ENCODE measurements around the gene C4orf17. TPM values are rescaled to one million over a fixed set of nuclear protein-coding genes. Genes with fewer than 3 reads are reported as not detected.

Gene C4orf17
- total RNA-seq, 1 experiment from 2014 or later = not detected

DNA sequence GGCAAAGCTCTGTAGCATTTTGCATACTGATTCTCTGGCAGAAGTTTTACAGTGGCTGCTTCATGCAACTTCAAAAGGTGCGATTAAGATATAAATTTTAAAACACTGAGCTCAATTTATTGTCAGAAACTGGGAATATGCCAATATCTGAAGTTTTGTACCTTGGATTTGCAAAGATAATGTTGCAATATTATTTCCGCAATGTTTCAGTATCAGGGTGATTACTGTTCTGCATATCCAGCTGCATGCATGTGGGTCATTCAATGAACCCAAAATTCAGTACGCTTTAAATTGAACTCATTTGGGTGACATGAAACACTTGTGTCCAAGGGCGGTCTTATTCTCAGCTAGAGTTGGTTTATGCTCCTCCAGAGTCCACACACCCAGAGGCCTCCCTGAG is 26.9 kb downstream of the C4orf17 start:
- intact Hi-C loops (cut with micrococcal nuclease; ENCODE audit: unreplicated experiment) = no loop called here
- TF ChIP-seq, protein P1, sequence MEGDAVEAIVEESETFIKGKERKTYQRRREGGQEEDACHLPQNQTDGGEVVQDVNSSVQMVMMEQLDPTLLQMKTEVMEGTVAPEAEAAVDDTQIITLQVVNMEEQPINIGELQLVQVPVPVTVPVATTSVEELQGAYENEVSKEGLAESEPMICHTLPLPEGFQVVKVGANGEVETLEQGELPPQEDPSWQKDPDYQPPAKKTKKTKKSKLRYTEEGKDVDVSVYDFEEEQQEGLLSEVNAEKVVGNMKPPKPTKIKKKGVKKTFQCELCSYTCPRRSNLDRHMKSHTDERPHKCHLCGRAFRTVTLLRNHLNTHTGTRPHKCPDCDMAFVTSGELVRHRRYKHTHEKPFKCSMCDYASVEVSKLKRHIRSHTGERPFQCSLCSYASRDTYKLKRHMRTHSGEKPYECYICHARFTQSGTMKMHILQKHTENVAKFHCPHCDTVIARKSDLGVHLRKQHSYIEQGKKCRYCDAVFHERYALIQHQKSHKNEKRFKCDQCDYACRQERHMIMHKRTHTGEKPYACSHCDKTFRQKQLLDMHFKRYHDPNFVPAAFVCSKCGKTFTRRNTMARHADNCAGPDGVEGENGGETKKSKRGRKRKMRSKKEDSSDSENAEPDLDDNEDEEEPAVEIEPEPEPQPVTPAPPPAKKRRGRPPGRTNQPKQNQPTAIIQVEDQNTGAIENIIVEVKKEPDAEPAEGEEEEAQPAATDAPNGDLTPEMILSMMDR (IDR thresholded peaks at IDR 0.05; ENCODE audit: insufficient read depth in 1 of 2, low read depth in 1 of 2, low read length in 1 of 2, severe bottlenecking in 1 of 2, unreplicated experiment in 1 of 2) = no peak
- no TSS peak for BruUV-seq (replicated peaks)
- Mint-ChIP-seq H3K27me3 (ENCODE audit: insufficient read depth, unreplicated experiment) (no peaks in the 10 kb centered on the region), H3K27ac (ENCODE audit: unreplicated experiment) (no peak overlapping the region), H3K36me3 (ENCODE audit: insufficient read depth, unreplicated experiment) (no peaks in the 10 kb centered on the region), H3K4me3 (ENCODE audit: unreplicated experiment) (no peak overlapping the region), H3K9me3 (ENCODE audit: unreplicated experiment) (no peaks in the 10 kb centered on the region), H3K4me1 (ENCODE audit: low read depth, unreplicated experiment) (no peaks in the 10 kb centered on the region)
- no peak overlapping the region for H3K4me3 ChIP-seq (ENCODE audit: low read depth, low read length)
- H3K27me3 ChIP-seq (replicated peaks; ENCODE audit: control insufficient read depth, insufficient read depth, low read length) = no peaks in the 10 kb centered on the region
- no peaks in the 10 kb centered on the region for H3K9me3 ChIP-seq
- peaks cover 4% of the 10 kb centered on the region; the same call in 1 of the 2 replicates for H3K4me1 ChIP-seq
- ChIA-PET POLR2A (no interaction called here), CTCF (no interaction called here)
- no peak for DNase-seq
- H3K36me3 ChIP-seq (ENCODE audit: control insufficient read depth, insufficient read depth, low read length) = no peaks in the 10 kb centered on the region

DNA sequence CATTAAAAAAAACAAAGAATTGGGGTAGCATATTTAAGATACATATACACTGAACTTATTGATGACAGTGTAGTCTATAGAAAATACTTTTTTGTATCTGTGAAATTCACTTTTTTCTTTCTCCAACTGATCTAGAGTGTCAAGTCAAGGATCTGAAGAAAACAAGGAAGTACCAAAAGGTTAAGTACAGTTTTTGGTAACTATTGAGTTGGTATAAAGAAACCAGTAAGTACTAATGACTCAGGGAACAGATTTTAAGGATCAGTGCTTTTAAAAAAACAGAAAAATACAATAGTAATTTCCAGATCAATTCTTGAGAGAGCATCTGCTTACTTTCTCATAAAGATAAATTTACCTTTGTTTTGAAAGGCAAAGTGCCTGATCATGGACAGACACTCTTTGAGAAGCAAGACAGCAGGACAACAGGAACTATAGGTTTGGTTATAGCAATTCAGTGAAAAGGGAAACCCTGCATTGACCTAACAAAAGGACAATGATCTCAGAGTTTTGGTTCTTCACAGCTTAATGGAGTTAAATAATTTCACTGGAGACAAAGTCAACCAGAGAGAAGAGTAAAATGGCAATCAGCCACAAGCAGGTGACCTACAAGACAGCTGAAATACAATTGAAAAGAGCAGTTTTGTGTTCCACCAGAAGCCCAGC is 29.6 kb downstream of the C4orf17 start:
- H3K4me1 ChIP-seq = peaks cover 4% of the 10 kb centered on the region; the same call in 1 of the 2 replicates
- H3K4me3 ChIP-seq (ENCODE audit: low read depth, low read length) = no peak overlapping the region
- H3K27me3 Mint-ChIP-seq (ENCODE audit: insufficient read depth, unreplicated experiment) = no peaks in the 10 kb centered on the region
- TF ChIP-seq, protein P1 (IDR thresholded peaks at IDR 0.05; ENCODE audit: insufficient read depth in 1 of 2, low read depth in 1 of 2, low read length in 1 of 2, severe bottlenecking in 1 of 2, unreplicated experiment in 1 of 2) = no peak
- H3K27ac Mint-ChIP-seq (ENCODE audit: unreplicated experiment) = no peak overlapping the region
- H3K27me3 ChIP-seq (replicated peaks; ENCODE audit: control insufficient read depth, insufficient read depth, low read length) = no peaks in the 10 kb centered on the region
- POLR2A ChIA-PET = no interaction called here
- BruUV-seq (replicated peaks) = no TSS peak
- intact Hi-C loops (cut with micrococcal nuclease; ENCODE audit: unreplicated experiment) = no loop called here
- H3K36me3 ChIP-seq (ENCODE audit: control insufficient read depth, insufficient read depth, low read length) = no peaks in the 10 kb centered on the region
- no peaks in the 10 kb centered on the region for H3K36me3 Mint-ChIP-seq (ENCODE audit: insufficient read depth, unreplicated experiment)
- no peak overlapping the region for H3K4me3 Mint-ChIP-seq (ENCODE audit: unreplicated experiment)
- CTCF ChIA-PET = no interaction called here
- no peak for DNase-seq
- H3K4me1 Mint-ChIP-seq (ENCODE audit: low read depth, unreplicated experiment) = no peaks in the 10 kb centered on the region
- H3K9me3 ChIP-seq = no peaks in the 10 kb centered on the region
- no peaks in the 10 kb centered on the region for H3K9me3 Mint-ChIP-seq (ENCODE audit: unreplicated experiment)

DNA sequence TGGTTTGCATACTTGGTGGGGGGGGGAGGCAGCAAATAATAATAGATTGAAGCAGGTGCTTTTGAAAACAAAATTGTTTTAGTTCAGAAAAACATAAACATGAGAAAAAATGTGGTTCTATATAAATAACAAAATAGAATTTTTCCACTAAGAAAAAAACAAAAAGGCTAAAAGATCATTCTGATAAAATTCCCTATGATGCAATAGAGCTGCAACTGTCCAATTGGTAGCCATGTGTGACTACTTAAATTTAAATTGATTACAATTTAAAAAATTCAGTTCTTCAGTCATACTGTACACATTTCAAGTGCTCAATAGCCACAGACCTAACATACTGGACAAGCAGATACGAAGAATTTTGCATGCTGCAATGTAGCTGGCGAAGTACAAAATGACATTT is 42.1 kb downstream of the C4orf17 start:
- Mint-ChIP-seq H3K4me1 (ENCODE audit: low read depth, unreplicated experiment) (no peaks in the 10 kb centered on the region), H3K36me3 (ENCODE audit: insufficient read depth, unreplicated experiment) (no peaks in the 10 kb centered on the region), H3K27me3 (ENCODE audit: insufficient read depth, unreplicated experiment) (no peaks in the 10 kb centered on the region), H3K27ac (ENCODE audit: unreplicated experiment) (no peak overlapping the region), H3K4me3 (ENCODE audit: unreplicated experiment) (no peak overlapping the region), H3K9me3 (ENCODE audit: unreplicated experiment) (no peaks in the 10 kb centered on the region)
- no peak overlapping the region for H3K4me3 ChIP-seq (ENCODE audit: low read depth, low read length)
- CTCF ChIA-PET = no interaction called here
- no TSS peak for BruUV-seq (replicated peaks)
- intact Hi-C loops (cut with micrococcal nuclease; ENCODE audit: unreplicated experiment) = no loop called here
- TF ChIP-seq, protein P1 (IDR thresholded peaks at IDR 0.05; ENCODE audit: insufficient read depth in 1 of 2, low read depth in 1 of 2, low read length in 1 of 2, severe bottlenecking in 1 of 2, unreplicated experiment in 1 of 2) = no peak
- no peaks in the 10 kb centered on the region for H3K4me1 ChIP-seq
- H3K9me3 ChIP-seq = no peaks in the 10 kb centered on the region
- H3K27me3 ChIP-seq (replicated peaks; ENCODE audit: control insufficient read depth, insufficient read depth, low read length) = no peaks in the 10 kb centered on the region
- POLR2A ChIA-PET = no interaction called here
- DNase-seq = no peak
- H3K36me3 ChIP-seq (ENCODE audit: control insufficient read depth, insufficient read depth, low read length) = no peaks in the 10 kb centered on the region

All from Caco-2 (cell line).